Esophagus muscularis mucosa (tissue), 4 donors: ENCODE measurements around the gene CHRNA5. TPM values are rescaled to one million over a fixed set of nuclear protein-coding genes. Genes with fewer than 3 reads are reported as not detected.

Experiments
- DNase-seq: peaks from one replicate; pipeline ENCODE4 v3.0.0-alpha.2; 2017; ENCODE audit errors: extremely low spot score
- H3K27ac ChIP-seq, 4 donors: fragments of 200-600 bp; sonication (generic); replicated peaks in 1 of 4; 1 replicate in 3 of 4; 2 replicates in 1 of 4; pipeline ENCODE4 v1.5.1; 2016 to 2019; ENCODE audit warnings: mild to moderate bottlenecking in 1 of 4
- H3K27me3 ChIP-seq, 4 donors: fragments of 200-600 bp; sonication (generic); one replicate each; pipeline versions ENCODE4 v1.5.1 to v1.6.0; 2016 to 2019
- H3K36me3 ChIP-seq, 4 donors: fragments of 200-600 bp; sonication (generic); one replicate each; pipeline ENCODE4 v1.5.1; 2016 to 2019
- H3K4me1 ChIP-seq, 4 donors: fragments of 200-600 bp; sonication (generic); one replicate each; pipeline ENCODE4 v1.5.1; 2016 to 2019
- H3K4me3 ChIP-seq, 4 donors: fragments of 200-600 bp; sonication (generic); 1 replicate in 2 of 4; 2 replicates in 2 of 4; pipeline ENCODE4 v1.5.1; 2016 to 2019; ENCODE audit warnings: mild to moderate bottlenecking in 4 of 4, moderate library complexity in 1 of 4
- H3K9me3 ChIP-seq, 4 donors: fragments of 200-600 bp; sonication (generic); 1 replicate in 3 of 4; 2 replicates in 1 of 4; pipeline ENCODE4 v1.5.1; 2016 to 2019
- CTCF ChIP-seq, 3 experiments: fragments of 200-600 bp in 2 of 3; fragments of 450-650 bp in 1 of 3; sonication (generic) in 2 of 3; IDR thresholded peaks; one replicate each; pipeline ENCODE4 v1.5.1; 2017 to 2019; ENCODE audit warnings: antibody characterized with exemption in 3 of 3, mild to moderate bottlenecking in 2 of 3, moderate library complexity in 1 of 3
- EP300 ChIP-seq: sonication (generic); formaldehyde crosslinking; IDR thresholded peaks from one replicate; pipeline ENCODE4 v1.6.1; 2017; ENCODE audit warnings: antibody characterized with exemption
- POLR2A ChIP-seq: fragments of 450-650 bp; IDR thresholded peaks from one replicate; pipeline ENCODE4 v1.6.1; 2017; ENCODE audit warnings: antibody characterized with exemption, moderate library complexity, mild to moderate bottlenecking, low read depth
- POLR2AphosphoS5 ChIP-seq, 2 donors: sonication (generic); formaldehyde crosslinking; IDR thresholded peaks; one replicate each; pipeline ENCODE4 v1.6.1; 2017; ENCODE audit warnings: antibody characterized with exemption in 2 of 2
- WGBS: methylation state at CpG from one replicate; pipeline ENCODE4 v1.1.5; 2018; 5-methylcytosine and 5-hydroxymethylcytosine counted together
- intact Hi-C: fragments of 100-400 bp; cut with DNase I; formaldehyde crosslinking; loops from one replicate; pipeline ENCODE4 v1.15.1; 2023
- total RNA-seq, 4 donors: library from RNA; depleted of rRNA; stranded (reverse); fragments of >200 nt; gene quantifications; one replicate each; pipeline versions ENCODE4 v1.1.0 to v1.2.1, GENCODE V29; 2016

CHRNA5 gene
- total RNA-seq, 4 donors from 2014 or later = 0.80 to 1.2 (median 0.98) TPM

GRCh38 chr15:78635346-78635745 lies 70.0 kb downstream of the CHRNA5 start:
- H3K27ac ChIP-seq = no peak overlapping the region
- 89% methylated on average over 10 of the region's 10 CpGs for WGBS
- no peak for DNase-seq
- peaks cover 0 to 11% (median 2%) of the 10 kb centered on the region in 4 donors for H3K27me3 ChIP-seq
- no peaks in the 10 kb centered on the region for H3K36me3 ChIP-seq
- peaks cover 0 to 15% (median 9%) of the 10 kb centered on the region in 4 donors for H3K9me3 ChIP-seq
- no peak overlapping the region for H3K4me3 ChIP-seq
- TF ChIP-seq POLR2A = no peak
- no peak for TF ChIP-seq CTCF (IDR thresholded peaks at IDR 0.05)
- TF ChIP-seq POLR2AphosphoS5 (IDR thresholded peaks at IDR 0.05) = no peak
- TF ChIP-seq EP300 = no peak
- H3K4me1 ChIP-seq = peaks cover 0 to 3% (median under 1%) of the 10 kb centered on the region in 4 donors
- intact Hi-C loops = no loop called here

- DNase-seq = no peak
- Histone ChIP-seq H3K27me3 (peaks cover 0 to 22% (median 7%) of the 10 kb centered on the region in 4 donors), H3K36me3 (no peaks in the 10 kb centered on the region), H3K4me1 (peaks cover 8 to 13% (median 12%) of the 10 kb centered on the region in 4 donors), H3K4me3 (no peak overlapping the region), H3K27ac (no peak overlapping the region), H3K9me3 (peaks cover 0 to 15% (median 9%) of the 10 kb centered on the region in 4 donors)
- intact Hi-C loops = no loop called here
- WGBS = 83% methylated on average over 2 of the region's 2 CpGs
- TF ChIP-seq POLR2A (no peak), EP300 (no peak), POLR2AphosphoS5 (IDR thresholded peaks at IDR 0.05) (no peak), CTCF (IDR thresholded peaks at IDR 0.05) (no peak)
These were observed 71.1 kb downstream of the CHRNA5 start for GRCh38 chr15:78636378-78636859.

- TF ChIP-seq EP300 (no peak), CTCF (IDR thresholded peaks at IDR 0.05) (no peak)
- 80% methylated on average over 4 of the region's 4 CpGs for WGBS
- intact Hi-C loops = no loop called here
- Histone ChIP-seq H3K4me1 (peaks cover 9 to 16% (median 14%) of the 10 kb centered on the region in 4 donors), H3K9me3 (peaks cover 0 to 11% (median 7%) of the 10 kb centered on the region in 4 donors), H3K27ac (no peak overlapping the region), H3K4me3 (no peak overlapping the region), H3K36me3 (no peaks in the 10 kb centered on the region), H3K27me3 (peaks cover 0 to 23% (median 7%) of the 10 kb centered on the region in 4 donors)
- no peak for DNase-seq
These were observed 72.6 kb downstream of the CHRNA5 start for GRCh38 chr15:78637776-78638435.

DNA sequence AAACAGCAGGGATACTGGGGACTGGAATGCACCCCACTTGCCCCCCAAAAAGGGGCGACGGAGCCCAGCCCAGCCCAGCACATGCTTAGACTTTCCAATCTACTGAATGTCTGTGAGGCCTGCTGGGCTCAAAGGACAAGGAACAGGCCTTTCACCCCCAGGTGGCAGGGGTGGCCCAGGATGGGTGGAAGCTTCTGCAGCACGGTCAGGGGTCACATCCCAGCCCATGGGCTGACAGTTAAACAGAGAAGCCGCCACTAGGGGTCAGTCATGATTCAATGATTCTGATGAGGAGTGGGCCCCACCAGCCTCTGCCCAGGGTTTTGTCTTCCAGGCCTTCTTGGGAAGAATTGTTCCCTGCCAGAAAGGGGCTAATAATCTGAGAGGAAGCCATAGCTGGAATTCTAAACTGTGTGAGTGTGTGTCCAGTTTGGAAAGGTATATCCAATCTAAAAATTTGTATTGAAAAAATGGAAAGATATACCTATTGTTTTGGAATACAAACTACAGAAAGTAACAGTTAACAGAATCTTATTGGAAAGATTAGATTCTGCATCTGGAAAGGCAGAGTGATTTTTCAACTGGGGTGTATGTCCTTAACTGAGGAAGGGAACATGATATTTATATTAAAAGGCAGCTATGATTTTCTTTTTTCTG lies 73.5 kb downstream of the CHRNA5 start:
- Histone ChIP-seq H3K36me3 (no peaks in the 10 kb centered on the region), H3K4me3 (no peak overlapping the region), H3K27me3 (peaks cover 0 to 23% (median 7%) of the 10 kb centered on the region in 4 donors), H3K27ac (no peak overlapping the region), H3K9me3 (peaks cover 0 to 3% (median 0%) of the 10 kb centered on the region in 4 donors), H3K4me1 (peaks cover 9 to 16% (median 14%) of the 10 kb centered on the region in 4 donors)
- TF ChIP-seq POLR2AphosphoS5 (IDR thresholded peaks at IDR 0.05) = no peak
- TF ChIP-seq POLR2A = no peak
- TF ChIP-seq CTCF (IDR thresholded peaks at IDR 0.05) = peak; percentile 37 to 52 (median 43)
- WGBS = 21% methylated on average over 2 of the region's 4 CpGs
- no peak for DNase-seq
- intact Hi-C loops = no loop called here
